KOPT-K1 (cell line): ENCODE data around the gene FAM81B.

Source experiments
- H3K27ac ChIP-seq: fragments of 200-600 bp; sonication (generic); 2 replicates; pipeline ENCODE4 v1.5.1; 2016; ENCODE audit warnings: antibody characterized with exemption, mild to moderate bottlenecking, low read depth, low read length; ENCODE audit not compliant: poor library complexity, severe bottlenecking
- H3K36me3 ChIP-seq: fragments of 200-600 bp; sonication (generic); 2 replicates; pipeline ENCODE4 v1.5.1; 2017; ENCODE audit warnings: antibody characterized with exemption, mild to moderate bottlenecking, low read length, moderate library complexity; ENCODE audit not compliant: insufficient read depth
- H3K9me3 ChIP-seq: fragments of 200-600 bp; sonication (generic); 2 replicates; pipeline ENCODE4 v1.5.1; 2017; ENCODE audit warnings: antibody characterized with exemption, low read length, mild to moderate bottlenecking; ENCODE audit not compliant: insufficient read depth, poor library complexity, severe bottlenecking

Gene FAM81B

DNA sequence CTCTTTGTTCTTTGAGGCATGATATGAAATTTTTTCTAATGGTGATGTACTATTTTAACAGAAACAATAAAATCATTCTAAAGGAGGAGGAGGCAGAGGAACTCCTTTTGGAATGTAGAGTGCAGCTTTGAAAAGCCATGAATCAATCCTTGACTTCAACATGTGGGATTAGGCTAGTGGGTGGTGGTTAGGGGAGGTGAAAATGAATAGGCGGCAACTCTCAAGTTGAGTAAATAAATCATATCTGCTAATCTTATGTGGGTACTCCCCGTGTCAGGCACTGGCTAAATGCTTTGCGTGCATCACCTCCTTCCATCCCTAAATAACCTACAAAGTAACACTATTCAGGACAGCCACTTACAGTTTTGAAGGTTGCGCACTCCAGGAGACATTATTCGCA lies 35.1 kb downstream of the FAM81B start:
- H3K9me3 ChIP-seq = no peaks in the 10 kb centered on the region
- H3K27ac ChIP-seq = no peak overlapping the region
- no peaks in the 10 kb centered on the region for H3K36me3 ChIP-seq

- Histone ChIP-seq H3K9me3 (peaks cover 6% of the 10 kb centered on the region), H3K27ac (no peak overlapping the region)
These were observed 41.6 kb downstream of the FAM81B start for GRCh38 chr5:95432779-95433178.

GRCh38 chr5:95439801-95440493 lies 48.8 kb downstream of the FAM81B start:
- no peaks in the 10 kb centered on the region for H3K36me3 ChIP-seq
- H3K27ac ChIP-seq = no peak overlapping the region
- H3K9me3 ChIP-seq = no peaks in the 10 kb centered on the region

More at GRCh38 chr5:95432779-95433178, 41.6 kb downstream of the FAM81B start:
- H3K36me3 ChIP-seq = no peaks in the 10 kb centered on the region

DNA sequence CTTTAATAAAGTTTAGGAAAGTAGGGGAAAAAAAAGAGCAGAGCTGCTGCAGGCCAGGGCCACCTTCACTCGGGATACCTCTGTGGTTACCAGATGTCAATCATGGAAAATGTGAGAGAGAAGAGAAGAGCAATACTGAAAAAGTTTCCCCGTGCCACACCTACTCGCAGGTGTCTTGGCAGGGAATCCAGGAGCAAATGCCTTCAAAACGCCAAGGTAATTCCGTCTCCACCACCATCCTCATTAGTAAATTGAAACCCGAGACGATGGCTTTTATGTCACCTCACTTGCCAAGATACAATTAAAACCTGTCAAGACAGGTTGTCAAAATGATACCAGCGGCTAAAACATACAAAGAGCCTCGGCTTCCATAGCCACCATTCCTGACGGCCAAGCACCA lies 49.7 kb downstream of the FAM81B start:
- H3K9me3 ChIP-seq = no peaks in the 10 kb centered on the region
- H3K36me3 ChIP-seq = no peaks in the 10 kb centered on the region
- H3K27ac ChIP-seq = no peak overlapping the region

- H3K36me3 ChIP-seq = no peaks in the 10 kb centered on the region
- no peaks in the 10 kb centered on the region for H3K9me3 ChIP-seq
- no peak overlapping the region for H3K27ac ChIP-seq
These were observed 50.5 kb downstream of the FAM81B start for GRCh38 chr5:95441636-95442035.

DNA sequence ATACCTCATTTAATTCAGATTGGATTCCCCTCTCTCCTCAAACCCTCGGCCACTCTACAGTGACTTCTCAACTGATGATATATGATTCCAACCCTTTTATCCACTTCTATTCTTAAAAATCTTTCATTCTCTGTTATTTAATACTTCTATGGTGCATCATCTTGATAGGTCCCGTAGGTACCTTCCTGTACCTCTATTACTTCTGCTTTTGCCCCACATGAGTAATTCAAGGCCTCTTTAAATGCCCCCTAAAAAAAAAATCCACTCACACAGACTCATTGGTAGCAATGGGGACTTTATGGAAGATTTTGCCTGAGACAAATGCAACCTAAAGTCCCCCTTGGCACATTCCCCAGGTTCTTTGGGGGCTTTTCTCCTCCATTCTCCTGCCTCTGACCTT lies 54.3 kb downstream of the FAM81B start:
- no peak overlapping the region for H3K27ac ChIP-seq
- H3K9me3 ChIP-seq = no peaks in the 10 kb centered on the region

DNA sequence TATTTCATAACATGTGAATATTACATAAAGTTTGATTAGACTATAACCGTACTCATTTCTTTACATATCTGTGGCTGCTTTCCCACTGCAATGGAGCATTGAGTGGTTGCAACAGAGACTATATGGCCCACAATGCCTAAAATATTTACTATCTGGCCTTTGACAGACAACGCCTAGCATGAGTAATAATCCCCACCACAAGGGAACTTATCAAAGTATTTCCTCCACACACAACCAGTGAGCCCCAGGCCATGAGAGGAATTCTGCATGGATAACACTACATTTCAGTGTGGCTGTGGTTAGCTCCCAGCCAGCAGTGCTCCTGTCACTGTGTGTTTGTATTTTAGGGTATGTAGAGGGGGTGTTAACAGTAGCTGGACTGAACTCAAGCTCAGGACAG lies 54.8 kb downstream of the FAM81B start:
- H3K27ac ChIP-seq = no peak overlapping the region

More for the DNA sequence above, 54.3 kb downstream of the FAM81B start:
- no peaks in the 10 kb centered on the region for H3K36me3 ChIP-seq

DNA sequence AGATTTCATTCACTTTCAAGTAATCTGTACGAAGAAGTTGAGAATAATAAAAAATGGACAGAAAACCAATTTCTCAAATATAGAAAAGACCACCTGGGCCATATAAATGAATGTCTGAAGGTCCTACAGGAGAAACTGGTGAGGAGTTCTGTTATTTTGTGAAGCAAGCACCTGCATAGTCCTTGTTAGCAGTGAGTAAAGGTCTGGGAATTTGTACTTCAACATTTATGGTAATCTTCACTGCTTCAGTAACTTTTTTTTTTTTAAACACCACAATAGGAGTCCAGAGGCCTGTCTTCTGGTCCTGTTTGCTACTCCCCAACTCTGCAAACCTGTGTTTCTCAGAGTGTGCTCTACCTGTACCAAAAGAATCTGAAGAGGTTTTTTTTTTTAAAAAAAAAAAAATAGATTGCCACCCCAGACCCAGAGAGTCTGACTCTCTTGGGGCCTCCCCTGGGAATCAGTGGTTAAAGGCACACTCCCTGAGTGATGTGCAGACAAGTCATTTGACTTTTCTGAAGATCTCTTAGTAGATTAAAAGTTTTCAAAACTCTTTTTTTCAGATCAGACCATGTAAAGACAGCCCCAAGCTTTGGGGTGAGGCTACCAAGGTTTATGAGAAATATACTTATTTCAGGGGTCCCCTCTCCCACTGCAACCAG lies 55.5 kb downstream of the FAM81B start:
- Histone ChIP-seq H3K9me3 (no peaks in the 10 kb centered on the region), H3K36me3 (no peaks in the 10 kb centered on the region), H3K27ac (no peak overlapping the region)

More for the DNA sequence above, 54.8 kb downstream of the FAM81B start:
- Histone ChIP-seq H3K9me3 (no peaks in the 10 kb centered on the region), H3K36me3 (no peaks in the 10 kb centered on the region)

- Histone ChIP-seq H3K36me3 (no peaks in the 10 kb centered on the region), H3K27ac (no peak overlapping the region), H3K9me3 (no peaks in the 10 kb centered on the region)
These were observed 56.8 kb downstream of the FAM81B start for GRCh38 chr5:95447961-95448360.

DNA sequence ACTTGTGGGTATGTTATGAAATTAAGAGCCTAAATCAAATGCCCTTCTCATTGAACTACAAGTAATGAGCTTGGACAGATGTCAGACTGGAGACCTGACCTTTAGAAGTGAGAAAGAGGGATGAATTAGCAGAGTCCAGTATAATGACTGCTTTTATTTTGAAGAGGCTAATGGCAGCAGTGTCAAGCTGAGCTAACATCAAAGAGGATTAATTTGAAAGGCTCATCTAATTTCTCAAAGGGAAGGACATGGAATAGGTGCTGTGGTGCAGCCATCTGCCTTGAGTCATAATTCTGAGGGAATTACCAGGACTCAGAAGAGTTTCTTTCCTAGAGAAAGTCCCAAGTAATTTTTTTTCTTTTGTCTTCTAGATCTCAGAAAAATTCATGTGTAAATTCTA lies 57.6 kb downstream of the FAM81B start:
- H3K36me3 ChIP-seq = no peaks in the 10 kb centered on the region
- no peaks in the 10 kb centered on the region for H3K9me3 ChIP-seq
- H3K27ac ChIP-seq = no peak overlapping the region

GRCh38 chr5:95449460-95449859 lies 58.3 kb downstream of the FAM81B start:
- no peaks in the 10 kb centered on the region for H3K36me3 ChIP-seq
- H3K27ac ChIP-seq = no peak overlapping the region
- H3K9me3 ChIP-seq = no peaks in the 10 kb centered on the region

GRCh38 chr5:95454536-95454935 lies 63.4 kb downstream of the FAM81B start:
- Histone ChIP-seq H3K27ac (no peak overlapping the region), H3K9me3 (no peaks in the 10 kb centered on the region), H3K36me3 (no peaks in the 10 kb centered on the region)

- peaks cover 42% of the 10 kb centered on the region for H3K36me3 ChIP-seq
- H3K9me3 ChIP-seq = no peaks in the 10 kb centered on the region
- H3K27ac ChIP-seq = no peak overlapping the region
These were observed 69.5 kb downstream of the FAM81B start for GRCh38 chr5:95460665-95461064.

DNA sequence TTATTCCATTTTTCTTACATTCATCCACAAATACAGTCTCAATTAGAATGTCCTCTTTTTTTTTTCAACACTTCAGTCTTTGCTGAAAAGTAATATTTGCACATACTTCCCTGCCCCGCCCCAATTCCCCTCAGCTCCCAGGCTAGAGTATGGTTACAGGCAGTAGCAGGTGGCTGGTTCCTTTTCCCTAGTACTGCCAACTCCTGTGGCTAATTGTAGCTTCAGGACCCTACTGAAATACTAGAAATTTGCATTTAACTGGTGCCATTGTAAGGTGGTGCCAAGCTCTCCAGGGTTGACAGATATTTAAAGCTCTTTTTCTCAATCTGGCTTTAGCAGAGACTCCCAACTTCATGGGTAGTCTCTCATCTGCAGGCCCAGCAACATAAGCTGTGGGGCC lies 80.3 kb downstream of the FAM81B start:
- Histone ChIP-seq H3K36me3 (peaks cover 69% of the 10 kb centered on the region), H3K9me3 (no peaks in the 10 kb centered on the region), H3K27ac (no peak overlapping the region)

- Histone ChIP-seq H3K9me3 (no peaks in the 10 kb centered on the region), H3K36me3 (peaks cover 69% of the 10 kb centered on the region), H3K27ac (no peak overlapping the region)
These were observed 80.8 kb downstream of the FAM81B start for GRCh38 chr5:95471942-95472341.

DNA sequence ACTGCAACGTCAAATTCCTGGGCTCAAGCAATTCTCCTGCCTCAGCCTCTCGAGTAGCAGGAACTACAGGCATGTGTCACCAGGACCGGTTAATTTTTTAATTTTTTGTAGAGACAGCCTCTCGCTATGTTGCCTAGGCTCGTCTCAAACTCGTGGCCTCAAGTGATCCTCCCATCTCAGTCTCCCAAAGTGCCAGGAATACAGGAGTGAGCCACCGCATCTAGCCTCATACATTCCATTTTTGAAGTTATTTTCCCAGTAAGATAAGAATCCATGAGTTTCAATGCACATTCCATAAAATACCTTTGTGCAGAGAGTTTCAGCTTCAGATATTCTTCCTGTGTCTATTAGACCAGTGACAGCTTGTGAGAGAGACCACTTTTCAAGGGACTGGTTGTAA lies 93.3 kb downstream of the FAM81B start:
- H3K36me3 ChIP-seq = peaks cover 97% of the 10 kb centered on the region
- peaks cover 32% of the 10 kb centered on the region for H3K9me3 ChIP-seq

More for the DNA sequence above, 93.3 kb downstream of the FAM81B start:
- no peak overlapping the region for H3K27ac ChIP-seq
